ENCODE data around the gene UBE2D2.

Gene UBE2D2

DNA sequence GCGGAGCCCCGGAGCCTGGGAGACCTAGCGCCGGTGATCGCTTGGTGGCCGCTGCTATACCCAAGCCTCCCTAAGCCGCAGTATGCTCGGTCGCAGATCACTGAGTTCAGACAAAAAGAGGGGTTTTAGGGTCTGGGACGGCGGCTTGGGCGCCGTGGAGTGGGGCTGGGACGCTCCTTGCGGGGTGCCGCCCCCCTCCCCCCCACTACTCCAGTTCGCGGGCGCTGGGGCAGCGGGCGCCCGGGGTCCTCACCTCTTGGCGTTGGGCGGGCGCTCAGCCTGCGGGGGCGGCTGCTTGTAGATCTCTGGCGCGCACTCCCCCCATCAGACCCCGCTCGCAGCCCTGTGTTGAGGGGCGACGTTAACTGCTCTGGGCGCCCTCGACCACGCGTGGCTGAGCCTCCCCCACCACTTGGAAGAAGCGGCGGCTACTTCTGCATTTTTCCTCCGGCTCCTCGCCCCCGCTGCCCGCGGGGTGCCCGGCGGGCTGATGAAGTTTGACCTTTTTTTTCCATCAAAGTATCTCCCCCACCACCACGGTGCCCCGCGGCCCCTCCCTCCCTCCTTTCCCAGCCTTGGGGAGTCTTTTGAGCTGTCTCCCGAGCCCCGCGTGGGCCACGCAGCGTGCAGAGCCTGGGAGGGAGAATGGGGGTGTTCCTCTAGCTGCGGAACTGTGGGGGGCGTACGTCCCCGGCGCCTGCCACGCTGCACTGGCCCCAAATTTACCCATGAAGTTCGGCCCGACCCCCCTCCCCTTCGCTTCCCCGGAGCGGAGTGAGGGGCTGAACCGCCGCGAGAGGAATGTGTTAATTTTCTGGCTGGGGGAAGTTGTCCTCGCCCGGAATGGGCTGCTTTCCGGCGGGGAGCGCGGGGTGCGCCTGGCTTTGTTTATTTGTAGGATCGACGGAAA, 88.2 kb downstream of the UBE2D2 start:
- peak; percentile 60 for DNase-seq

DNA sequence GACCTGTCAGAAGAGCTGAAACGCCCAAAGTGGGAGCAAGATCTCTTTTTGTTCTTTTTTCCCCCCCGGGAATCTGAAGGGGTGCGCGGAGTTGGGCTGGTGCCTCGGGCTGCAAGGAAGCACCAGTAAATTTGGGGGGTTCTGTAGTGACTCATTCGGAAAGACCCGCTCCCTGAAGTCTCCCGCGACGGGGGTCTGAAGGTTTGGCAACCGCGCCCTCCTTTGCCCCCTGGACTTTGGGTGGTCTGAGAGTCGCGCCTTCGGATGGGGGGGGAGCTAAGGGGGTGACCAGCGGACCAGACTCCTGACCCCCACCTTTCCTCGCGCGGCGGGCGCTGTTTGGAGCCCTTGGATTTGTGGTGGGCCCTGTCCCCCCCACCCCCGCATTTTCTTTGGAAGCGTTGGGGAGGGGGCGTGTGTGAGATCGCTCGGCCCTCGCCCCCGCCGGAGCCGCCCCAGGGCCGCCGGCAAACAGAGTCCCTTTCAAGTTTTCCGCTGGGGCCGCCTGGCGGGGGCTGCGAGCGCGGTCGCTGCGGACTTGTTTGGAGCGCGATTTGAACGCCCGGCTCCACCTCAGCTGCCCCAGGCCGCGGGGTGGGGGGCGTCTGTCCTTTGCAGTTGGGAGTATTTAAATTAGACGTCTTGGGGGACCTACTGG, 89.0 kb downstream of the UBE2D2 start:
- DNase-seq = peak; percentile 49

DNA sequence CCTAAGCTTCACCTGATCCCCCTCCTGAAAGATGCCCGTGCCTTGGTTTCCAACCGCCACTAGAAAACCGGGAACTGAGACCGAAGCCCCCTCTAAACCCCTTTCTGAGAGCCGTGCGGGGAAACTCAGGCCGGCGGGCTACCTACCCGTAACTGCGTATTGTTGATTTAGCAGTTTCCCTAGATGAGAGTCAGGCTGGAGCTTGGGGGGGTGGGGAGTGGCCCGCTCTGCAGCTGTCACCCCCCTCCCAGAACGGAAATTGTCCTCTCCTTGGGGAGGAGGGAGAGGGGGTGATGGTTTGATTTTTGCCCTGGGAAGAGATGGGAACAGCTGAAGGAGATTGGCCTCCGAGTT, 89.5 kb downstream of the UBE2D2 start:
- no peak for DNase-seq

DNA sequence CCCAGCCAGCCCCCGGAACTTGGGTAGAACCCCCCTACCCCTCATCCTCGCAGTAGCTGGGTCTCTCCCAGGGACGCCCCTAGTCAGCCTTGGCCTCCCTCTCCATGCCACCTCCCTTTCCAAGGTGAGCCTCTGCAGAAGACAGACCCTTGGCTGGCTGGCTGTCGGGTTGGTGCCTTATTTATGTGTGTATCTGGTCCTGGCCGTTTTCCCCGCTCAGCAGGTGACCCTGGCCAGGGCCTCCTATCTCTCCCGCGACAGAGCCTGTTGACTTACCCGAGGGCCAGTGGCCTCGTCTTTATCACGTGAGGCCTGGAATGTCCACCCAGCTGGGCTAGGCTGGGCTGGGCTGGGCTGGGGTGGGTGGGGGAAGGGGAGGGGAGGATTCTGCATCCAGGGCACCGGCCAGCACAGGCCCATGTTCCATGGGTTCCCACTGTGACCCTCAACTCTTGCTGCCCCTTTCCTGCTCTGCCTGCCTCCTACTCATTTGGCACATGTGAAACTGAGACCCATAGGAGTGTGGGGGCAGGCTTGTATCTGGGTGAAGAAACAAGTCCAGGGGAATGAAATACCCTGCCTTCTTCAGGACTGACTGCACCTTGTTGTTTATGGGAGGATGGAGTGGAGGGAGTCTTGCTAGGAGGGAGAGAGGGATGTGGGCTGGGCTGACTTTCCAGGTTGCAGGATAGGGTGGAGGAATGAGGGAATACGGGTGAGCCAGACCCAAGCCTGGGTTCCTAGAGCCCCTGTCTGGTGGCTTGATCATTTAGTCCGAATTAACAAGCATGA, 90.1 kb downstream of the UBE2D2 start:
- DNase-seq = peak; percentile 68

DNA sequence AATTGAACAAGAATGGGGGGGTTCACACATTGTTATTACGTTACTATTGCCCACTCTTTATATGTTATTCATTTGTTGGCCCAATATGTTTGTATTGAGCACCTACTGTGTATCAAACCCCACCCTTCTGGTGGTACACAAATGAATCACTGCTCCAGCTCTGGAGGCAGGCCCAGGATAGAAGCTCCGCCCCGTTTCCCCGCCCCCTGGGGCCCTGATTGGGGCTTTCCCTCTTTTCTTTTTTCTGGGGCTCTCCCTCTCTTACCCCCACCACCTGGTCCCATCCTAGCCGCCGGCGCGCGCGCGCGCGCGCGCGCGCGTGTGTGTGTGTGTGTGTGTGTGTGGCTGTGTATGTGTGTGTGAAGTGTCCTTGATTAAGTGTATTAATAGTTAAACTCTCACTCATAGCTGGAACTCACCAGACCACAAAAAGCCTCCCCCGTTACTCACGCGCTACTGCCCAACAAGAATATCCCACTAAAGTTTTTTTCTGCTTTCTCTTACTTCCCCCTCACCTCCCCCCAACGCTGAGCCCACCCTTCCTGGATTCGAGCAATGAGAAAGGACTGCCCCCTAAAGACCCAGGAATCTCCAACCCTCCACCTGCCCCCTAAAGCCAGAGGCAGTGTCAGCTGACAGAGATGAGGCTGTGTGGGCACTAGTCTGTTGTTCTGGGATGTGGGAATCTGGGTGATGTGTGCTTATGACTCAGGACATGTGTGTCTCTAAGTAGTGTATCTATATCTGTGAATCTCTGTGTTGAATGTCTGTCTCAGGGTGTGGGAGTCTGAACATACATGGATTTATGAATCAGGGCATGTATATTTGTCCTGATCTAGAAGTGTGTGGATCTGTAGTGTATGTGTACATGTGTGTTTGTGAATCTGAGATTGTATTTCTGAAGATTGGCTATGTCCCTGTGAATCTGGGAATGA, 91.0 kb downstream of the UBE2D2 start:
- DNase-seq = peak; percentile 63

DNA sequence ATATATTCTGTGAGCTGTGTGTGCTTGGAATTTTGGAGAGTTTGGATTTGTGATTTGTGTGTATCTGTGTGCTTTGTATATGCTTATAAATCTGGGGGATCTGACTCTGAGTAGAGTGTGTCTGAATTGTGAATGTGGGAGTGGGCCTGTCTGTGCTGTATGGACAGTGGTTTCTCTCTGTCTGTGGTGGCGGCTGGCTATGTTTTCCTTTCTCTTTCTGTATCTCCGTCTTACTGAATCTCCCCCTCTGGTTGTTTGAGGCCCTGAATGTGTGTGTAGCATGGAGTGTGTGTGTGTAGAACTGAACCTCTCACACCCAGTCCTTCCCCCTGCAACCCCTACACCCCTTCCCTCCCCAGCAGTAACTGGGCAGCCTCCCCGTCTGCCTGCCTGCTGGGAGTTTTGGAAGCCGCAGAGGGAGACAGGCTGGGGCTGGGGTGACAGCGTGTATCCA, 91.7 kb downstream of the UBE2D2 start:
- DNase-seq = peak; percentile 43

DNA sequence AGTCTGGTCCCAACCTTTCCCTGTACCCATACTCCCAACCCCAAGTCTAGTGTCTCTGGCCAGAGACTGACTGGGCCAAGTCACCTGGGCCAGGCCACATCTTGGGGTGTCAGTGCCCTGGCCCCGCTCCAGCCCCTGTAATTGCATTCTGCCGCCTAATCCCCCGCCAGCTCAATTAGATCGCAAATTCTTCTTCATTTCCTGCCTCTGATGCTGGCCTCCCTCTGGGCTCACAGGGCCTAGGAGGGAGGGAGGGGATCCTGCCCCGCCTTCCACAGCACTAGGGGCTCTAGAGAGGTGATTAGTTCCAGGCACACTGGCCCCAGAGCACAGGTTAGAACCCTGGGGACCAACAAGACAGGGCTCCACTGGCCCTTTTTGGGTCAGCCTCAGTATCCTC, 92.5 kb downstream of the UBE2D2 start:
- DNase-seq = no peak

DNA sequence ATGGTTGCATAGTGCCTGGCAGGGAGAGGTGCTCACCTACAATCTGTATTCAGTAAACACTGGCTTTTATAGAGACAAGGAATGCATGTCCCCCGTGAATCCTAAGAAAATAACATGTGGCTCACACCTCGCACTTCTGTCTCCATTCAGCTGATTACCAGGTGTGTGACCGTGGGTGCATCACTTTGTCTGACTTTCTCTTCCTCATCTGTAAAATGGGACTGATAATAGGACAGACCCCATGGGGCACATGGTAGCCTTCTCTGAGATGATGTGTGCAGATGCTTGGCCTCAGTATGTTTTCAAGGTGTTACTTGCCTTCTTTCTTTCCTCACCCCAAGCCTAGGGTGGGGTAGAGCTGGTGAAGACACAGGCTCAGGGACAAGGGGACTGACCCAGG, 93.3 kb downstream of the UBE2D2 start:
- no peak for DNase-seq

DNA sequence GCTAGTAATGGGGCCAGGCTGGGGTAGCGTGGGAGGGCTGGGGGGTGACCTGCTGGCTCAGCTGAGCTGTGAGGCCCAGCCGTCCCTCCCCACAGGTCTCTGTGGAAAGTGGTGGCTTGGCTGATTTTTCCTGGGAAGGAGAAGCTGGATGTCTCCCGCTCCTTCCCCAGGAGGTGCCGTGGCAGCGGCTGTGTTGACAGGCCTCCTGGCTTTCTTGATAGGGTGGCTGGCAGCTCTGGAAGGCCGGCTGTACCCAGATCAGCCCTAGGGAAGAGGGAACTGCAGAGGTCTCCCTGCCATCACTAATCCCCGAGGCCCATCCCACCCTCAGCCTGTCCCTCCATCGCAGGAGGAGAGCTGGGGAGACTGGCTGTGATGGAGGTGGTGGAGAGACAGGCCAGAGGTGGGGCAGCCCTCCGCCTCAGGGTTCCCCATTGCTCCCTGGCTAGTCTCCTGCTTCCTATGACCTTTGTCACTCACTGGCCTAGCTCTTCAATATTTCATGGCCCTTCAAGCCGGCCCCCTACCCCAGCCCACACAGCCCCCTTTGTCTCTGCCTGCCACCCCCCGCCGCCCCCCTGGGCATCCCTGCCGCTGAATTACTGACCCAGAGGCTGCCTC, 93.8 kb downstream of the UBE2D2 start:
- DNase-seq = no peak

DNA sequence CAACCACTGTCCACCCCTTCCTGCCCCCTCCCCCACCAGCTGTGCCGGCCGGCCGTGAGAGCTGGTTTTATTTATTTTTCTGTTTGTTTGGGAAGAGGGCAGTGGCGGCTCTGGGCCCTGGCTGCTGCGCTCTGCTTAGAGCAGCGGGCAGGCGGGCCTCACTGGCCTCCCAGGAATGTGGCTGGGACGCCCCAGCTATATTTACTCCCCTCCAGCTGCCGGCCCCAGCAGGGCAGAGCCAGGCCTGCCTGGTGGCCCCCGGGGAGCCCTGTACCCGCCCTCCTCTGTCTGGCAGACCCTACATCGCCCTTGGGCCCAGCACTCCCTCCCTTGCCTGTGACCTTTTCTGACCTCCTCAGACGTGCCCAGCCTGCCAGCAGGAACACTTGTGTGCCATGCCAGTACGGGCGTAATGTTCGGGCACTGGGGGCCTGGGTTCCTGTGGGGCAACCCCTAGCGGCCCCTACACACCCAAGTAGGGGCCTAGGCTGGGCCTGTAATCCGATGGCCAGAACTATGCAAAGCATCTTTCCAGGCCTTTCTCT, 94.7 kb downstream of the UBE2D2 start:
- DNase-seq = no peak

DNA sequence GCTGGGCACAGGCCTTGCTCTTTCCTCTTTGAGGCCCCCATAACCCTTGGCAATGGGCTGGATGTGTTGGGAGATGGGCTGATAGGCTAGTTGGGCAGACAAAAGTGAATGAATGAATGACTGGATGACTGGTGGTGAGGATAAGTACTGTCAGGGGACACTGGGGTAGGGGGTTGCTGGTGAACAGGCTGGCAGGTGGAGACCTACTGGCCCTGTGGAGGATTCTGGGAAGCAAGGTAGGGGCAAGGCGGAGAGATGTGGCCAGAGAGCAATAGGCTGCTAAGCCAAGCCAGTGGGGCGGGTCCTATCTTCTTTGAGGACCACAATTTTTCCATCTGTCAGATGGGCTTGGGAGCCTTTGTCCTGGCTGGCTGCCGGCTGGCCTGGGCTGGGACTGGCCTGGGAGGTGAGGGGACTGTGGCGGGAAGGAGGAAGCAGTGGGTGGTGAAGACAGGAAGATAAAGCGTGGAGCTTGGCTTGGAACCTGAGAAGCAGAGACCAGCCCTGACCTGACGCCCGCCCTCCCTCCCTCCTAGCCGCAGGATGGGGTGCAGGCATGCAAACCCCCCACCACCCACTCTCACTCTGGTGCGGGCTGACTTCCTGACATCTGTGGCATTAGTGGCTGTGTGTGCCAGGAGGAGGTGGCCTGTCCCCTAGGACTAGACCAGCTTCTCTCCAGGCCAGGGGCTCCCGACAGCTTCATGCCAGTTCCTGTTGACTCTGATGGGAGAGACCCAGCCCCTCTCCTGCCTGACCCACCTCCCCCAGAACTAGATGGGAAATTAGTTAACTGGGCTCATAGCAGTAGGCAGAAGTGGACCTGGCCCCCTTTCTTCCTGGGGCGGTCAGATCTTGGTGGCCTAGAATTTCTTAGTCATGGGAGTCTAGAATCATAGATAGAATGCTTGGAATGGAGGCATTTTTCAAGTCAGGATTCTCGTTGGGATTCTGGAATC, 96.5 kb downstream of the UBE2D2 start:
- no peak for DNase-seq

DNA sequence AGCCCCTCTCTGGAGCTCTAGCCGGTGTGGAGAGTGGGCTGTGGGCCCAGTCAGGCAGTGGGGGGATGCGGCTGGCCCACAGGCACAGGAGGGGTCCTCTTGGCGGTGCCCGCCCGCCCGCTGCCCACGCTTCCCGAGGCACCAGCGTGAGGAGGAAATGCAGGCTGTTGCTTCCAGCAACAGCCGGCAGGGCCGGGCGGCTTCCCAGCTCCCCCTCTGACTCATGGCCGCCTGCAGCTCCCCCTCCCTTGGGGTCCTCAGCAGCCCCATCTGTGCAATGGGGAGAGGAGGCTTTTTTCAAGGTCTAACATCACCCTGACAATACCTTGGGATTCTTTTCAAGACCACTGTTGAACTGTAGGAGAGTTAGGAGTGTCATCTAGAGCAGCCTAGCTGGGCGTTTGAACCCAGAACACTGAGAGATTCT, 97.4 kb downstream of the UBE2D2 start:
- no peak for DNase-seq

DNA sequence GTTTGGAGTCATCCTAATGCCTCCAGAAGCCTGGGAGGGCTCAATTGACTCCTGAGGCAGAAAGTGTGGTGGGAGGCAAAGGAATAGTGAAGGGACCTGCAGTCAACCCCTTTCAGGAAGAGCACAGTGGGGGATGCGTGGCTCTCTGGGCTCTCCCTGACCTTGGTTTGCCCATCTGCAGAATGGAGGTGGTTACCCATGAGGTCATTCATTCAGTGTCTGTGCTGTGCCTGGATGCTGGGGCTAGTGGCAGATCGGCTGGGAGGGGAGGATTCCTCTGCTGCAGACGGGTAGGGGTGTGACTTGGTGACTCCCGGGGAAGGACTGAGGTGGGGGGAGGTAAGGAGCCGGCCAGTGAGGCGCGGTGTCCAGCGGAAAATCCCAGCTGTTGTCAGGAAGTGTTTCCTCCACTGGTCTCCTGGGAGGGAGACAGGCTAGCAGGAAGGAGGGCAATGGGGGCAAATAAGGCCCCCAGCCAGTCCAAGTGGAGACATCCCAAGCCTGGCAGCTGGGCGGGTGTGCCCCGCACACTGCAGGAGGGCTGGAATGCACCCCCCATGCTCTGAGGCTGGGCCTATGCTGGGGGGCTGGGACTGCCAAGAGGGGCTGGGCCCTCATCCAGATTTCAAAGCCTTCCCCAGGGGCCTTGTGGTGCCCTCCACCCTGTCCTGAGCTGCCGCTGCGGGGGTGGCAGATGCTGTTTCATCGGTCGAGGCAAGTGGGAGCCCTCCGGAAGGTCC, 98.0 kb downstream of the UBE2D2 start:
- no peak for DNase-seq

DNA sequence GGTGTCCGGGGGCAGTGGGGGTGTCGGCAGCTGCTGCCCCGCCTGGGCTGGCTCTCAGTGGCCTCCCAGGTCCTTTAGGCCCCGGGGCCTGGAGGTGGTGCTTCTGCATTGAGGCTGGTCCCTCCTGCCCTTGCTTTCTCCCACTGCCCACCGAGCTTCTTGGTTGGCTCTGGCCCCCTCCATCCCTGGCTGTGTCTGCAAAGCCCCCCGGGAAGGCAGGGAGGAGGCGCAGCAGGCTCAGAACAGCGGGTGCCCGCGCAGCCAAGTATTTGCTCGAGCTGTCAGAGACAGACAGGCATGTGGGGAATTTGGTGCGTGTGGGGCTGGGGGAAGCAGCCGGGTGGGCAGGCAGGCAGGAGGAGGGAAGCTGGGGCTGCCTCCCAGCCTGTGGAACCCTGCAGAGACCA, 98.6 kb downstream of the UBE2D2 start:
- DNase-seq = no peak

DNA sequence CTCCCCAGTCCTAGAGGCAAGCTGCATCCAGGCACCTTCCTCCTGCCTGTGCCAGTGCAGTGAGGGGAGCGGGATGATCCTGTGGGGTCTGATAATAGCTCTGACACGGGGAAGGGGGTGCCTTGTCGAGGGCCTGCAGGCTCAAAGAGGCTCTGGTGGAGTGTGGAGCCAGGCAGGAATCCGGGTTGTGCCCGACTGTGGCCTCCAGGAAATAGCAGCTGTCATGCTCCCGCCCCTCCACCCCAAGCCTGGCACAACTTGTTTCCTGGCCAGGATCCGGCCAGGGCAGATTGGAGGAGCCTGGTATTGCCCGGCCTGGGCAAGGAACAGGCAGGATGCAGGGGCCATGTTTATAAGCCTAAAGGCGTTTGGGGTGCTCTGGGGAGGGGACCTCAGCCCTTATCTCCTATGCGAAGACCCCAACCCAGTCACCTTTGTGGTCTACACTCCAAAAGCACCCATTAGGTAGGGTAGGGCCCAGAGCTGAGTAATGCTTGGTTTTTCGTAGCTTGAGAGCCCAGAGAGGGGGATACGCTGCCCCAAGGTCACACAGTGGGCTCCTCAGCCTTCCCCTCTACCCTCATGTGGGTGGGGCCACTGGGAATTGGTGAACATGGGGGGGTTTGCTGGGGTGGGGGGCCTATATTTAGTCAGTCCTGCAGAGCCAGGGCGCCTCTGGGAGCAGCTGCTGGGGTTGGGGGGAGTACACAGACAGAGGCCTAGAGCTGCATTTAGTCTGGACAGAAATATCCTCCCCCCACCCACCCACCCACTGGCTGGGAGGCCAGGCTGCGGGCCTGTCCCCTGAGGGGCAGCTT, 99.2 kb downstream of the UBE2D2 start:
- DNase-seq = no peak

DNA sequence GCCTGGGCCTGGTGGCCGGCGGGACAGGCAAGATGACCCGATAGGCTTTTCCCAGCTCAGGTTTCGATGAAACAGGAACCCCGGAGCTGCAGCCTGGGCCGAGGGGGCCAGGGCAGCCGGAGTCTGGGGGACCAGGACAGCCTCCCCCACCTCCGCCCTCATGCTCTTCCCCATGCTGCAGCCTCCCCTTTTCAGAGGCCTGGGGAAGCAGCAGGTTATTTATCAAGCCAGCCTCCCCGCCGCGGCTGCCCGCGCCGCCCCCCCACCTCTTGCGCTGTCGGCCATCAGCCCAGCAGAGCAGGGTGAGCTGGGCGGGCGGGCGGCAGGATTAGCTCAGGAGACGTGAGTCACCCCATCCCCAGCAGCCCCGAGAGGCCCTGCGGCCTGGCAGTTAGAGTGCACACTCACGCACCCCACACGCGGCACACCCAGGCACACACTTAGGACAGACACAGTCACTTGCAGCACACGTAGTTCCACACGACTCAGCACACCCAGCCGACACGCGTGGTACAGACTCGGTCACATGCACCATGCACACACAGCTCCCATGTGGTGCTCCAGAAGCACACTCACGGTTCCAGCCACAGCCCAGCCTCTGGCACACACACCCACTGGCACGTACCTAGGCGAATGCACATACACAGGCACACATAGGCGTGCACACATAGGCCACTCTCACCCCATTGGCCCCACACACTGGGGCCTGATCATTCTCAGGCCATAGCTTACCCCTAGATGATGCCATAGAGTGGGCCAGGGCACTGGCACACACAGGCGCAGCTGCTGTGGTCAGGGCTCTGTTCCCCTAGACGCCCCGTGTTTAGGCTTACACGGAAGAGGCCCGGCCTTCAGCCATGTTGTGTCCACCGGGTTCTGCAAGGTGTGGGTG, 100.0 kb downstream of the UBE2D2 start:
- no peak for DNase-seq

DNA sequence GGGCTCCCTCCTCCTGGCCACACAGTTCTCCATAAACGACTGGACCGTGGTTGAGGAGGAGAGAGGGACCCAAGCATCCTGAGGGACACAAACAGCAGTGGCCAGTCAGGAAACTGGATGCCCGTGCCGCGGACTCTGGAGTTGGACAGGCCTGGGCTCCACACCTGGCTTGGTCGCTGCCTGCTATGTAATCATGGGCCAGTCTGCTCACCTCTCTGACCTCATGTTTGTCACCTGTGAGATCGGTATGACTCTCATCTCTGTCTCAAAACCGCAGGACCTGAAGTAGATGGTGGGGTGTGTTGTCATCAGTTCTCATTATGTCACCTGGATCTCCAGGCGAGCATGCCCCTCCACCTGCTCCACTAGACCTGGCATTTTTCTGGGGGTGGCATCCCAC, 101.5 kb downstream of the UBE2D2 start:
- DNase-seq = no peak

Data from OCI-M1 (cell line).